Uterus (tissue), 2 donors: ENCODE measurements around the gene ZNF12.

Experiments
- POLR2A ChIP-seq, 2 donors: fragments of 450-650 bp; IDR thresholded peaks; one replicate each; pipeline ENCODE4 v1.6.1; 2016; ENCODE audit warnings: antibody characterized with exemption in 2 of 2, mild to moderate bottlenecking in 1 of 2, moderate library complexity in 1 of 2
- TF ChIP-seq, protein P1 (sequence below), 4 experiments: fragments of 200-600 bp in 2 of 4; fragments of 450-650 bp in 2 of 4; sonication (generic) in 2 of 4; IDR thresholded peaks; one replicate each; pipeline ENCODE4 v1.5.1; 2016 to 2019; ENCODE audit warnings: antibody characterized with exemption in 4 of 4, mild to moderate bottlenecking in 2 of 4, moderate library complexity in 1 of 4

DNA sequence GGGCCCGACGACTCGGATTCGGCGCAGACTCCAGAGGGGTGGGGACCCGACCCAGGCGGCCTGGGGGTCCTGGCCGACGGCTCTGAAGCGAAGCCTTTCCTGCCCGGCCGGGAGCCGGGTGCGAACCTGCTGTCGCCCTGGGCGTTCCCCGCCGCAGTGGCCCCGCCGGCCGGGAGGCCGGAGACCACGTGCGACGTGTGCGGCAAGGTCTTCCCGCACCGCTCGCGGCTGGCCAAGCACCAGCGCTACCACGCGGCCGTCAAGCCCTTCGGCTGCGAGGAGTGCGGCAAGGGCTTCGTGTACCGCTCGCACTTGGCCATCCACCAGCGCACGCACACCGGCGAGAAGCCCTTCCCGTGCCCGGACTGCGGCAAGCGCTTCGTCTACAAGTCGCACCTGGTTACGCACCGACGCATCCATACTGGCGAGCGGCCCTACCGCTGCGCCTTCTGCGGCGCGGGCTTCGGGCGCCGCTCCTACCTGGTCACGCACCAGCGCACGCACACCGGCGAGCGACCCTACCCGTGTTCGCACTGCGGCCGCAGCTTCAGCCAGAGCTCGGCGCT, 54.2 kb downstream of the ZNF12 start:
- TF ChIP-seq, protein P1, sequence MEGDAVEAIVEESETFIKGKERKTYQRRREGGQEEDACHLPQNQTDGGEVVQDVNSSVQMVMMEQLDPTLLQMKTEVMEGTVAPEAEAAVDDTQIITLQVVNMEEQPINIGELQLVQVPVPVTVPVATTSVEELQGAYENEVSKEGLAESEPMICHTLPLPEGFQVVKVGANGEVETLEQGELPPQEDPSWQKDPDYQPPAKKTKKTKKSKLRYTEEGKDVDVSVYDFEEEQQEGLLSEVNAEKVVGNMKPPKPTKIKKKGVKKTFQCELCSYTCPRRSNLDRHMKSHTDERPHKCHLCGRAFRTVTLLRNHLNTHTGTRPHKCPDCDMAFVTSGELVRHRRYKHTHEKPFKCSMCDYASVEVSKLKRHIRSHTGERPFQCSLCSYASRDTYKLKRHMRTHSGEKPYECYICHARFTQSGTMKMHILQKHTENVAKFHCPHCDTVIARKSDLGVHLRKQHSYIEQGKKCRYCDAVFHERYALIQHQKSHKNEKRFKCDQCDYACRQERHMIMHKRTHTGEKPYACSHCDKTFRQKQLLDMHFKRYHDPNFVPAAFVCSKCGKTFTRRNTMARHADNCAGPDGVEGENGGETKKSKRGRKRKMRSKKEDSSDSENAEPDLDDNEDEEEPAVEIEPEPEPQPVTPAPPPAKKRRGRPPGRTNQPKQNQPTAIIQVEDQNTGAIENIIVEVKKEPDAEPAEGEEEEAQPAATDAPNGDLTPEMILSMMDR (IDR thresholded peaks at IDR 0.05): no peak
- TF ChIP-seq POLR2A (IDR thresholded peaks at IDR 0.05): no peak
